ENCODE results near the gene CFAP47. TPM values are rescaled to one million over a fixed set of nuclear protein-coding genes. Genes with fewer than 3 reads are reported as not detected.

CFAP47 gene
- total and polyA plus RNA-seq, 2 of the 4 experiments (the other 2 are of a cell fraction), result not detected

GRCh38 chrX:36266155-36266554 lies 346.6 kb downstream of the CFAP47 start:
- dilution Hi-C loops (cut with HindIII; ENCODE audit: low sequenced_read_pairs, unreplicated experiment), result no loop called here
- Histone ChIP-seq H2BK20ac (ENCODE audit: low read depth, low read length) (no peak overlapping the region), H4K20me1 (ENCODE audit: insufficient read depth, low read length) (no peaks in the 10 kb centered on the region), H4K8ac (ENCODE audit: low read depth in 2 of 2, low read length in 2 of 2) (no peak overlapping the region), H3K27me3 (ENCODE audit: control insufficient read depth, insufficient read depth, low read length) (no peaks in the 10 kb centered on the region), H4K91ac (ENCODE audit: insufficient read depth, low read depth, low read length) (no peak overlapping the region), H3K4ac (ENCODE audit: low read depth, low read length) (no peak overlapping the region), H4K5ac (ENCODE audit: low read depth, low read length) (no peak overlapping the region), H2AFZ (replicated peaks; ENCODE audit: low read length, poor library complexity) (no peak overlapping the region), H2BK5ac (ENCODE audit: low read depth, low read length, poor library complexity, severe bottlenecking) (no peak overlapping the region), H3K36me3 (ENCODE audit: control insufficient read depth, insufficient read depth, low read length) (no peaks in the 10 kb centered on the region), H3K18ac (ENCODE audit: low read depth, low read length) (no peak overlapping the region), H3K14ac (replicated peaks; ENCODE audit: low read depth, low read length) (no peak overlapping the region), H3K4me2 (ENCODE audit: low read depth, low read length) (no peak overlapping the region), H2BK15ac (ENCODE audit: low read depth, low read length) (no peak overlapping the region), H3K4me1 (ENCODE audit: control insufficient read depth, insufficient read depth, low read length) (no peaks in the 10 kb centered on the region), H3K27ac (ENCODE audit: insufficient read depth, low read length) (no peak overlapping the region), H2AK5ac (ENCODE audit: low read depth, low read length) (no peak overlapping the region), H3K9ac (ENCODE audit: low read depth, low read length) (no peak overlapping the region), H3K9me1 (ENCODE audit: insufficient read depth, low read length) (no peaks in the 10 kb centered on the region), H3K9me3 (ENCODE audit: control insufficient read depth, insufficient read depth, low read length) (peaks cover 4% of the 10 kb centered on the region; the same call in 1 of the 2 replicates), H3K4me3 (ENCODE audit: insufficient read depth, low read depth, low read length) (no peak overlapping the region), H3K79me1 (ENCODE audit: low read depth in 1 of 2, low read length in 2 of 2) (no peaks in the 10 kb centered on the region), H3K56ac (ENCODE audit: extremely low read depth, insufficient read depth, low read length) (no peak overlapping the region), H3K23ac (ENCODE audit: low read depth, low read length) (no peak overlapping the region), H2AK9ac (replicated peaks; ENCODE audit: low read depth, low read length, poor library complexity) (no peak overlapping the region), H2BK120ac (ENCODE audit: low read depth, low read length) (no peak overlapping the region)
- no peak for DNase-seq
- TF ChIP-seq CHD1 (IDR thresholded peaks at IDR 0.05; ENCODE audit: low read depth, low read length) (no peak), MXI1 (IDR thresholded peaks at IDR 0.05; ENCODE audit: borderline replicate concordance, low read depth, low read length) (no peak)
- CTCF ChIA-PET, result no interaction called here
- WGBS, 2 experiments (ENCODE audit: extremely low coverage in 2 of 2, insufficient read length in 1 of 2), result 69% methylated on average over 3 of the region's 5 CpGs; no CpG with 5 or more reads in 1 of the 2 experiments
- intact Hi-C loops (cut with micrococcal nuclease), result no loop called here
- POLR2A ChIA-PET (ENCODE audit: unreplicated experiment), result no interaction called here
- in situ Hi-C loops (cut with MboI; ENCODE audit: low sequenced_read_pairs), result no loop called here
- no TSS peak for BruUV-seq (replicated peaks)
- no peak for ATAC-seq (ENCODE audit: low read depth)

Data from IMR-90 (cell line).